K562 (cell line): Measurements from ENCODE around the gene GFOD1. TPM values are rescaled to one million over a fixed set of nuclear protein-coding genes. Genes with fewer than 3 reads are reported as not detected.

ENCODE experiments used
- BRD4 ChIP-seq: fragments of 200-600 bp; sonication (generic); IDR thresholded peaks from 2 replicates; pipeline ENCODE4 v1.6.1; 2017; ENCODE audit warnings: inconsistent platforms
- HNRNPH1 ChIP-seq: fragments of 200-400 bp; formaldehyde crosslinking; optimal IDR thresholded peaks from 2 replicates; pipeline ENCODE3; 2017; ENCODE audit warnings: low read depth, mild to moderate bottlenecking, low read length, moderate library complexity
- MXI1 ChIP-seq: IDR thresholded peaks from 2 replicates; pipeline ENCODE4 v1.6.1; 2011; ENCODE audit warnings: low read depth, mild to moderate bottlenecking, improper control_type of control experiment, low read length
- RFX1 ChIP-seq: fragments of 450-650 bp; IDR thresholded peaks from 2 replicates; pipeline ENCODE4 v1.6.1; 2016; ENCODE audit warnings: mild to moderate bottlenecking, moderate library complexity
- STAT5A ChIP-seq: IDR thresholded peaks from 2 replicates; pipeline ENCODE4 v1.6.1; 2012; ENCODE audit warnings: low read length, inconsistent platforms, borderline replicate concordance
- TEAD4 ChIP-seq, 2 experiments: sonication (generic) in 1 of 2; formaldehyde crosslinking in 1 of 2; IDR thresholded peaks; 2 replicates each; pipeline versions ENCODE4 v1.6.1 to v1.8.0; 2012 to 2022; ENCODE audit warnings: borderline replicate concordance in 1 of 2, inconsistent platforms in 1 of 2, low read length in 1 of 2, mild to moderate bottlenecking in 1 of 2, missing genetic modification reagents in 1 of 2
- ZKSCAN8 ChIP-seq: fragments of 200-800 bp; sonication (Bioruptor generic); IDR thresholded peaks from 2 replicates; pipeline ENCODE4 v1.6.1; 2016; ENCODE audit warnings: missing genetic modification characterization, missing compliant biosample characterization
- ZNF143 ChIP-seq: sonication (generic); formaldehyde crosslinking; IDR thresholded peaks from 2 replicates; pipeline ENCODE4 v1.9.0; 2022; ENCODE audit warnings: mild to moderate bottlenecking, missing genetic modification reagents
- ZNF239 ChIP-seq: fragments of 250-450 bp; sonication (Bioruptor Pico); IDR thresholded peaks from 2 replicates; pipeline ENCODE4 v1.4.0; 2020; ENCODE audit warnings: mild to moderate bottlenecking
- polyA plus RNA-seq, 8 experiments: library from polyadenylated mRNA; depleted of rRNA in 4 of 8; stranded (reverse) in 5 of 8; unstranded in 3 of 8; fragments of >200 nt; fragmentation: Nextera tagmentation in 2 of 8; fragmentation: Illumina TruSeq in 1 of 8; extraction: Ambion mirVana in 2 of 8; extraction: Trizol in 1 of 8; gene quantifications; 2 replicates each; pipeline versions ENCODE4 v1.2.1 to v1.2.3, GENCODE V29; 2011 to 2014; ENCODE audit warnings: inconsistent platforms in 1 of 8, missing spikeins in 1 of 8
- total RNA-seq, 7 experiments: library from RNA; depleted of rRNA in 6 of 7; stranded (reverse); fragments of >200 nt in 6 of 7; fragmentation: Illumina TruSeq in 2 of 7; extraction: Trizol in 2 of 7; gene quantifications; 2 replicates each; pipeline versions ENCODE4 v1.2.1 to v1.2.3, GENCODE V29; 2011 to 2021; ENCODE audit warnings: low replicate concordance in 1 of 7
- TF ChIP-seq, protein P1 (sequence below): fragments of 200-600 bp; sonication (generic); IDR thresholded peaks from one replicate; pipeline ENCODE4 v1.6.1; 2012; ENCODE audit warnings: mild to moderate bottlenecking, low read depth, low read length, inconsistent platforms
- TF ChIP-seq, protein P2 (sequence below), 2 experiments: fragments of 200-800 bp in 1 of 2; sonication (Bioruptor generic) in 1 of 2; sonication (generic) in 1 of 2; formaldehyde crosslinking in 1 of 2; IDR thresholded peaks in 1 of 2; conservative IDR thresholded peaks in 1 of 2; 2 replicates each; pipeline versions ENCODE4 v1.5.0 to v1.6.1; 2016 to 2020; ENCODE audit warnings: missing compliant biosample characterization in 1 of 2, missing genetic modification characterization in 1 of 2, missing genetic modification reagents in 1 of 2
- TF ChIP-seq, protein P3 (sequence below): IDR thresholded peaks from 2 replicates; pipeline ENCODE4 v1.6.1; 2012; ENCODE audit warnings: low read depth, low read length, improper control_type of control experiment, borderline replicate concordance

GFOD1 gene
- total and polyA plus RNA-seq, 9 of the 15 experiments (the other 6 are each of a cell fraction or from before 2014, with no cell fraction given): 3.8 to 12.0 (median 8.2) TPM

DNA sequence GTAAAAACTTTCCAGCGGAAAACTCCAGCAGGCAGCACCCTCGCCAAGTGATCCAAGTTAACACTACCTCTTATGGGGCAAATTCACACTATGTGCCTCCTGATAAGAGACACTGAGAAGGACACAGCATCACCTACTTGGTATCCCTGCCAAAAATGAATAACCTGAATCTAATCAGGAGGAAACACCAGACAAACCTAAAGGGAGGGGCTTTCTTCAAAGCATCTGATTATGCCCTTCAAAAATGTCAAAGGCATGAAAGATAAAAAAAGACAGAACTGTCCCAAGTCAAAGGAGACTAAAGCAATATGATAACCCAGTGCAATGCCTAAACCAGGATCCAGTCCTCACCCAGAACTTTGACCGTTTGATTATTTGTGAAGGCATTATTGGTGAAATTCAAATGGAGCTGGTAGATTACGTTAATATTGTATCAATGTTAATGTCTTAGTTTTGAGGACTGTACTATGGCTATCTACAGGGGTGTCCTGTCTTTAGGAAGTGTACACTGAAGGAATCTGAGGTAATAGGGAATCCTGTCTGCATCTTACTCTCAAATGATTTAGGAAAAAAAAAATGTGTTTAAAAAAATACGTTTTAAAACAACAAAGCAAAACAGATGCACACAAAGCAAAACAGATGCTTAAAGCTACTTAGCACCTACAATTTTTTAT is 167.4 kb downstream of the GFOD1 start (continued):
- TF ChIP-seq, protein P1, sequence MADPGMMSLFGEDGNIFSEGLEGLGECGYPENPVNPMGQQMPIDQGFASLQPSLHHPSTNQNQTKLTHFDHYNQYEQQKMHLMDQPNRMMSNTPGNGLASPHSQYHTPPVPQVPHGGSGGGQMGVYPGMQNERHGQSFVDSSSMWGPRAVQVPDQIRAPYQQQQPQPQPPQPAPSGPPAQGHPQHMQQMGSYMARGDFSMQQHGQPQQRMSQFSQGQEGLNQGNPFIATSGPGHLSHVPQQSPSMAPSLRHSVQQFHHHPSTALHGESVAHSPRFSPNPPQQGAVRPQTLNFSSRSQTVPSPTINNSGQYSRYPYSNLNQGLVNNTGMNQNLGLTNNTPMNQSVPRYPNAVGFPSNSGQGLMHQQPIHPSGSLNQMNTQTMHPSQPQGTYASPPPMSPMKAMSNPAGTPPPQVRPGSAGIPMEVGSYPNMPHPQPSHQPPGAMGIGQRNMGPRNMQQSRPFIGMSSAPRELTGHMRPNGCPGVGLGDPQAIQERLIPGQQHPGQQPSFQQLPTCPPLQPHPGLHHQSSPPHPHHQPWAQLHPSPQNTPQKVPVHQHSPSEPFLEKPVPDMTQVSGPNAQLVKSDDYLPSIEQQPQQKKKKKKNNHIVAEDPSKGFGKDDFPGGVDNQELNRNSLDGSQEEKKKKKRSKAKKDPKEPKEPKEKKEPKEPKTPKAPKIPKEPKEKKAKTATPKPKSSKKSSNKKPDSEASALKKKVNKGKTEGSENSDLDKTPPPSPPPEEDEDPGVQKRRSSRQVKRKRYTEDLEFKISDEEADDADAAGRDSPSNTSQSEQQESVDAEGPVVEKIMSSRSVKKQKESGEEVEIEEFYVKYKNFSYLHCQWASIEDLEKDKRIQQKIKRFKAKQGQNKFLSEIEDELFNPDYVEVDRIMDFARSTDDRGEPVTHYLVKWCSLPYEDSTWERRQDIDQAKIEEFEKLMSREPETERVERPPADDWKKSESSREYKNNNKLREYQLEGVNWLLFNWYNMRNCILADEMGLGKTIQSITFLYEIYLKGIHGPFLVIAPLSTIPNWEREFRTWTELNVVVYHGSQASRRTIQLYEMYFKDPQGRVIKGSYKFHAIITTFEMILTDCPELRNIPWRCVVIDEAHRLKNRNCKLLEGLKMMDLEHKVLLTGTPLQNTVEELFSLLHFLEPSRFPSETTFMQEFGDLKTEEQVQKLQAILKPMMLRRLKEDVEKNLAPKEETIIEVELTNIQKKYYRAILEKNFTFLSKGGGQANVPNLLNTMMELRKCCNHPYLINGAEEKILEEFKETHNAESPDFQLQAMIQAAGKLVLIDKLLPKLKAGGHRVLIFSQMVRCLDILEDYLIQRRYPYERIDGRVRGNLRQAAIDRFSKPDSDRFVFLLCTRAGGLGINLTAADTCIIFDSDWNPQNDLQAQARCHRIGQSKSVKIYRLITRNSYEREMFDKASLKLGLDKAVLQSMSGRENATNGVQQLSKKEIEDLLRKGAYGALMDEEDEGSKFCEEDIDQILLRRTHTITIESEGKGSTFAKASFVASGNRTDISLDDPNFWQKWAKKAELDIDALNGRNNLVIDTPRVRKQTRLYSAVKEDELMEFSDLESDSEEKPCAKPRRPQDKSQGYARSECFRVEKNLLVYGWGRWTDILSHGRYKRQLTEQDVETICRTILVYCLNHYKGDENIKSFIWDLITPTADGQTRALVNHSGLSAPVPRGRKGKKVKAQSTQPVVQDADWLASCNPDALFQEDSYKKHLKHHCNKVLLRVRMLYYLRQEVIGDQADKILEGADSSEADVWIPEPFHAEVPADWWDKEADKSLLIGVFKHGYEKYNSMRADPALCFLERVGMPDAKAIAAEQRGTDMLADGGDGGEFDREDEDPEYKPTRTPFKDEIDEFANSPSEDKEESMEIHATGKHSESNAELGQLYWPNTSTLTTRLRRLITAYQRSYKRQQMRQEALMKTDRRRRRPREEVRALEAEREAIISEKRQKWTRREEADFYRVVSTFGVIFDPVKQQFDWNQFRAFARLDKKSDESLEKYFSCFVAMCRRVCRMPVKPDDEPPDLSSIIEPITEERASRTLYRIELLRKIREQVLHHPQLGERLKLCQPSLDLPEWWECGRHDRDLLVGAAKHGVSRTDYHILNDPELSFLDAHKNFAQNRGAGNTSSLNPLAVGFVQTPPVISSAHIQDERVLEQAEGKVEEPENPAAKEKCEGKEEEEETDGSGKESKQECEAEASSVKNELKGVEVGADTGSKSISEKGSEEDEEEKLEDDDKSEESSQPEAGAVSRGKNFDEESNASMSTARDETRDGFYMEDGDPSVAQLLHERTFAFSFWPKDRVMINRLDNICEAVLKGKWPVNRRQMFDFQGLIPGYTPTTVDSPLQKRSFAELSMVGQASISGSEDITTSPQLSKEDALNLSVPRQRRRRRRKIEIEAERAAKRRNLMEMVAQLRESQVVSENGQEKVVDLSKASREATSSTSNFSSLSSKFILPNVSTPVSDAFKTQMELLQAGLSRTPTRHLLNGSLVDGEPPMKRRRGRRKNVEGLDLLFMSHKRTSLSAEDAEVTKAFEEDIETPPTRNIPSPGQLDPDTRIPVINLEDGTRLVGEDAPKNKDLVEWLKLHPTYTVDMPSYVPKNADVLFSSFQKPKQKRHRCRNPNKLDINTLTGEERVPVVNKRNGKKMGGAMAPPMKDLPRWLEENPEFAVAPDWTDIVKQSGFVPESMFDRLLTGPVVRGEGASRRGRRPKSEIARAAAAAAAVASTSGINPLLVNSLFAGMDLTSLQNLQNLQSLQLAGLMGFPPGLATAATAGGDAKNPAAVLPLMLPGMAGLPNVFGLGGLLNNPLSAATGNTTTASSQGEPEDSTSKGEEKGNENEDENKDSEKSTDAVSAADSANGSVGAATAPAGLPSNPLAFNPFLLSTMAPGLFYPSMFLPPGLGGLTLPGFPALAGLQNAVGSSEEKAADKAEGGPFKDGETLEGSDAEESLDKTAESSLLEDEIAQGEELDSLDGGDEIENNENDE: no peak
- TF ChIP-seq, protein P2, sequence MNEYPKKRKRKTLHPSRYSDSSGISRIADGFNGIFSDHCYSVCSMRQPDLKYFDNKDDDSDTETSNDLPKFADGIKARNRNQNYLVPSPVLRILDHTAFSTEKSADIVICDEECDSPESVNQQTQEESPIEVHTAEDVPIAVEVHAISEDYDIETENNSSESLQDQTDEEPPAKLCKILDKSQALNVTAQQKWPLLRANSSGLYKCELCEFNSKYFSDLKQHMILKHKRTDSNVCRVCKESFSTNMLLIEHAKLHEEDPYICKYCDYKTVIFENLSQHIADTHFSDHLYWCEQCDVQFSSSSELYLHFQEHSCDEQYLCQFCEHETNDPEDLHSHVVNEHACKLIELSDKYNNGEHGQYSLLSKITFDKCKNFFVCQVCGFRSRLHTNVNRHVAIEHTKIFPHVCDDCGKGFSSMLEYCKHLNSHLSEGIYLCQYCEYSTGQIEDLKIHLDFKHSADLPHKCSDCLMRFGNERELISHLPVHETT (CRISPR knock-in tag; conservative IDR thresholded peaks at IDR 0.05 in 1 of 2, IDR thresholded peaks at IDR 0.05 in 1 of 2): peak in 1 of 2 experiments; percentile 35; a peak in 1 of 4 replicates
- TF ChIP-seq BRD4 (no peak), MXI1 (0 out of 2 replicates have a peak, but pooled peaks have one; percentile 11), HNRNPH1 (no peak), TEAD4 (IDR thresholded peaks at IDR 0.05; ENCODE audit: low read length) (peak; percentile 95), TEAD4 (CRISPR knock-in tag; IDR thresholded peaks at IDR 0.05; ENCODE audit: borderline replicate concordance) (no peak), ZNF143 (CRISPR knock-in tag) (no peak), ZKSCAN8 (CRISPR knock-in tag) (0 out of 2 replicates have a peak, but pooled peaks have one; percentile 37), RFX1 (no peak), ZNF239 (CRISPR knock-in tag) (no peak), STAT5A (peak; percentile 84)
- TF ChIP-seq, protein P3, sequence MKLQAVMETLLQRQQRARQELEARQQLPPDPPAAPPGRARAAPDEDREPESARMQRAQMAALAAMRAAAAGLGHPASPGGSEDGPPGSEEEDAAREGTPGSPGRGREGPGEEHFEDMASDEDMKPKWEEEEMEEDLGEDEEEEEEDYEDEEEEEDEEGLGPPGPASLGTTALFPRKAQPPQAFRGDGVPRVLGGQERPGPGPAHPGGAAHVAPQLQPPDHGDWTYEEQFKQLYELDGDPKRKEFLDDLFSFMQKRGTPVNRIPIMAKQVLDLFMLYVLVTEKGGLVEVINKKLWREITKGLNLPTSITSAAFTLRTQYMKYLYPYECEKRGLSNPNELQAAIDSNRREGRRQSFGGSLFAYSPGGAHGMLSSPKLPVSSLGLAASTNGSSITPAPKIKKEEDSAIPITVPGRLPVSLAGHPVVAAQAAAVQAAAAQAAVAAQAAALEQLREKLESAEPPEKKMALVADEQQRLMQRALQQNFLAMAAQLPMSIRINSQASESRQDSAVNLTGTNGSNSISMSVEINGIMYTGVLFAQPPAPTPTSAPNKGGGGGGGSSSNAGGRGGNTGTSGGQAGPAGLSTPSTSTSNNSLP: peak; percentile 63; the same call in 1 of the 2 replicates
